ENCODE results near the gene RFLNA.

DNA sequence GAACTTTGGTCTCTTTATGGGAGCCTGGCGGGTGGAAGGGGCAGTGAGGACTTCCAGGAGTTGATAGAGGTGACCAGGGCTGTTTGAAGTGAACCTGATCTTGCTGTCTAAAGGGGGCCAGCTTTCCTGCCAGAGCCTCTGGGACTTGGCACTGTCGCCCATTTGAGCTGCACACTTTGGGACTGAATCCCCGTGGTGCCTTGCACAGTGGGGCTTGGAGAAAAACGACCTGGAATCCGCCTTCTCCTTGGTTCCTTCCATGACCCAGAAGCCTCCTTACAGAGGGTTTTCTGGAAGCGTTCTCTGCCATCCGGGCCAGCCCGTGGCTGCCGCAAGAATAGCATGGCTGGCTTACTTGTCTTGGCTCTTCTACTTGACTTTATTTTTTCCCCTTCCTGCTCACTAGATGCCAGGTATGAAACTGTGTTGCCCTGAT is 2.0 kb downstream of the RFLNA start:
- TF ChIP-seq, protein P1, sequence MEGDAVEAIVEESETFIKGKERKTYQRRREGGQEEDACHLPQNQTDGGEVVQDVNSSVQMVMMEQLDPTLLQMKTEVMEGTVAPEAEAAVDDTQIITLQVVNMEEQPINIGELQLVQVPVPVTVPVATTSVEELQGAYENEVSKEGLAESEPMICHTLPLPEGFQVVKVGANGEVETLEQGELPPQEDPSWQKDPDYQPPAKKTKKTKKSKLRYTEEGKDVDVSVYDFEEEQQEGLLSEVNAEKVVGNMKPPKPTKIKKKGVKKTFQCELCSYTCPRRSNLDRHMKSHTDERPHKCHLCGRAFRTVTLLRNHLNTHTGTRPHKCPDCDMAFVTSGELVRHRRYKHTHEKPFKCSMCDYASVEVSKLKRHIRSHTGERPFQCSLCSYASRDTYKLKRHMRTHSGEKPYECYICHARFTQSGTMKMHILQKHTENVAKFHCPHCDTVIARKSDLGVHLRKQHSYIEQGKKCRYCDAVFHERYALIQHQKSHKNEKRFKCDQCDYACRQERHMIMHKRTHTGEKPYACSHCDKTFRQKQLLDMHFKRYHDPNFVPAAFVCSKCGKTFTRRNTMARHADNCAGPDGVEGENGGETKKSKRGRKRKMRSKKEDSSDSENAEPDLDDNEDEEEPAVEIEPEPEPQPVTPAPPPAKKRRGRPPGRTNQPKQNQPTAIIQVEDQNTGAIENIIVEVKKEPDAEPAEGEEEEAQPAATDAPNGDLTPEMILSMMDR (conservative IDR thresholded peaks at IDR 0.05 in 1 of 2, IDR thresholded peaks at IDR 0.05 in 1 of 2; ENCODE audit: low read depth in 1 of 2, low read length in 2 of 2) = no peak
- TF ChIP-seq EZH2 (IDR thresholded peaks at IDR 0.05; ENCODE audit: low read length, missing control alignments) = peak; percentile 52
